Tibial nerve (tissue), 4 donors: ENCODE results near the gene GTPBP2.
"Not testable (repeated sequence)": the region's sequence is repeated elsewhere in the genome, so short reads cannot be mapped to it uniquely, and the experiment has no call there.

ENCODE experiments used
- EP300 ChIP-seq, 2 donors: sonication (generic); formaldehyde crosslinking; IDR thresholded peaks; one replicate each; pipeline ENCODE4 v1.6.1; 2017; ENCODE audit warnings: antibody characterized with exemption in 2 of 2, mild to moderate bottlenecking in 1 of 2
- TF ChIP-seq, protein P1 (sequence below), 5 experiments: fragments of 200-600 bp in 3 of 5; fragments of 450-650 bp in 2 of 5; sonication (generic) in 3 of 5; IDR thresholded peaks; one replicate each; pipeline ENCODE4 v1.5.1; 2016 to 2019; ENCODE audit warnings: antibody characterized with exemption in 5 of 5, mild to moderate bottlenecking in 3 of 5, moderate library complexity in 2 of 5

DNA sequence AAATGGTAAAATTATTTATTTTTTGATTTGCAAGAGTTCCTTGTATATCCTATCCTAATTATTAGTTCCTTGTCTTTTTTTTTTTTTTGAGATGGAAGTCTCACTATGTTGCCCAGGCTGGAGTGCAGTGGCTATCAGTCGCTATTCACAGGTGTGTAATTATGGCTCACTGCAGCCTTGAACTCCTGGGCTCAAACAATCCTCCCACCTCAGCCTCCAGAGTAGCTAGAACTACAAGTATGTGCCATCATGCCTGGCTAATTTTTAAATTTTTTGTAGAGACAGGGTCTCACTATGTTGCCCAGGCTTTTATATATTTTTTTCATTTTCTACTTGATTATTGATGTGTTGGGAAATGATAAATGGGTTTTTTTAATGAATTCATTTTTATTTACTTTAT lies 39.5 kb downstream of the GTPBP2 start:
- TF ChIP-seq, protein P1, sequence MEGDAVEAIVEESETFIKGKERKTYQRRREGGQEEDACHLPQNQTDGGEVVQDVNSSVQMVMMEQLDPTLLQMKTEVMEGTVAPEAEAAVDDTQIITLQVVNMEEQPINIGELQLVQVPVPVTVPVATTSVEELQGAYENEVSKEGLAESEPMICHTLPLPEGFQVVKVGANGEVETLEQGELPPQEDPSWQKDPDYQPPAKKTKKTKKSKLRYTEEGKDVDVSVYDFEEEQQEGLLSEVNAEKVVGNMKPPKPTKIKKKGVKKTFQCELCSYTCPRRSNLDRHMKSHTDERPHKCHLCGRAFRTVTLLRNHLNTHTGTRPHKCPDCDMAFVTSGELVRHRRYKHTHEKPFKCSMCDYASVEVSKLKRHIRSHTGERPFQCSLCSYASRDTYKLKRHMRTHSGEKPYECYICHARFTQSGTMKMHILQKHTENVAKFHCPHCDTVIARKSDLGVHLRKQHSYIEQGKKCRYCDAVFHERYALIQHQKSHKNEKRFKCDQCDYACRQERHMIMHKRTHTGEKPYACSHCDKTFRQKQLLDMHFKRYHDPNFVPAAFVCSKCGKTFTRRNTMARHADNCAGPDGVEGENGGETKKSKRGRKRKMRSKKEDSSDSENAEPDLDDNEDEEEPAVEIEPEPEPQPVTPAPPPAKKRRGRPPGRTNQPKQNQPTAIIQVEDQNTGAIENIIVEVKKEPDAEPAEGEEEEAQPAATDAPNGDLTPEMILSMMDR (IDR thresholded peaks at IDR 0.05), result not testable (repeated sequence)
- TF ChIP-seq EP300 (IDR thresholded peaks at IDR 0.05), result not testable (repeated sequence)
